NB4 (cell line): ENCODE data around the gene TM2D3.

Source experiments
- DNase-seq: peaks from one replicate; pipeline ENCODE4 v3.0.0; 2010; ENCODE audit warnings: low read depth
- H3K4me3 ChIP-seq: one replicate; pipeline ENCODE4 v1.5.1; 2011; ENCODE audit warnings: mild to moderate bottlenecking, low read depth, low read length, moderate library complexity
- MYC ChIP-seq: IDR thresholded peaks from 2 replicates; pipeline ENCODE4 v1.6.1; 2011; ENCODE audit warnings: low read depth, low read length
- POLR2A ChIP-seq: IDR thresholded peaks from 2 replicates; pipeline ENCODE4 v1.6.1; 2011; ENCODE audit warnings: mild to moderate bottlenecking; ENCODE audit not compliant: insufficient read length; ENCODE audit errors: extremely low read depth
- TF ChIP-seq, protein P1 (sequence below): IDR thresholded peaks from 2 replicates; pipeline ENCODE4 v1.6.1; 2011; ENCODE audit warnings: low read depth, low read length
- TF ChIP-seq, protein P2 (sequence below): IDR thresholded peaks from one replicate; pipeline ENCODE4 v1.5.1; 2012; ENCODE audit warnings: low read depth, low read length

TM2D3 gene, protein sequence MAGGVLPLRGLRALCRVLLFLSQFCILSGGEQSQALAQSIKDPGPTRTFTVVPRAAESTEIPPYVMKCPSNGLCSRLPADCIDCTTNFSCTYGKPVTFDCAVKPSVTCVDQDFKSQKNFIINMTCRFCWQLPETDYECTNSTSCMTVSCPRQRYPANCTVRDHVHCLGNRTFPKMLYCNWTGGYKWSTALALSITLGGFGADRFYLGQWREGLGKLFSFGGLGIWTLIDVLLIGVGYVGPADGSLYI

DNA sequence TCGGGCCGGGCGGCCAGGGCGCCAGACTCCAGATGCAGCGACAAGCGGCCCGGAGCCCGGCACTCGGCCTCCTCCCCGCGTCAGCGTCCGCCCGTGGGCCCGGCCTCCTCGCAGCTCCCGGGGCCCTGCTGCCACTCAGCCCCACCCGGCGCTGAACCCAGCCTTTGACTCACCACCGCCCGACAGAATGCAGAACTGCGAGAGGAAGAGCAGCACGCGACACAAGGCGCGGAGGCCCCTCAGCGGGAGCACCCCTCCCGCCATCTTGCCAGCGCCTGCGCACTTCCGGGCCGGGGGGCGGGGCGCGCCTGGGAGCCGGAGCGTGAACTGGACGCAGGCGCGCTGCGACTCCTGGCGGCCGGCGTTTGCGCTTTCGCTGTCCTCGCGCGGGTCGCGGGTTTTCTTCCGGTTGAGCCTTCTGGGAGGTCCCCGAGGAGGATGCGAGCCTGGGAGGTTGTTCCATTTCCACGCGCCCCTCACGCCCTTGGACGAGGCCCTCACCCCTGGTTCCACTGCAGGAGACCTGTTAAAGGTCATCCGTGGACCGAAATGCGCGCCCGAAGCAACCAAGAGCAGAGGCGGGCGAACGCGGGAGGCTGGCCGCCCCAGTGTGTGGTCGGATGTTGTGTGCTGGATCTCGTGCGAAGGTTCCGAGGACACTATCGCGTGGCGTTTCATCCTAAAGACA, at the start of gene TM2D3:
Gene TM2D3, minus strand, starts transcription at position 284 of the 688 bp plus-strand sequence. Its CDS starts 20 bp downstream, at position 264.
- peak within 1 kb of the TSS; percentile 87 for H3K4me3 ChIP-seq
- peak; percentile 96 for DNase-seq
- TF ChIP-seq, protein P1, sequence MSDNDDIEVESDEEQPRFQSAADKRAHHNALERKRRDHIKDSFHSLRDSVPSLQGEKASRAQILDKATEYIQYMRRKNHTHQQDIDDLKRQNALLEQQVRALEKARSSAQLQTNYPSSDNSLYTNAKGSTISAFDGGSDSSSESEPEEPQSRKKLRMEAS, result peak; percentile 91
- TF ChIP-seq POLR2A (peak; percentile 87), MYC (peak; percentile 94)
- TF ChIP-seq, protein P2, sequence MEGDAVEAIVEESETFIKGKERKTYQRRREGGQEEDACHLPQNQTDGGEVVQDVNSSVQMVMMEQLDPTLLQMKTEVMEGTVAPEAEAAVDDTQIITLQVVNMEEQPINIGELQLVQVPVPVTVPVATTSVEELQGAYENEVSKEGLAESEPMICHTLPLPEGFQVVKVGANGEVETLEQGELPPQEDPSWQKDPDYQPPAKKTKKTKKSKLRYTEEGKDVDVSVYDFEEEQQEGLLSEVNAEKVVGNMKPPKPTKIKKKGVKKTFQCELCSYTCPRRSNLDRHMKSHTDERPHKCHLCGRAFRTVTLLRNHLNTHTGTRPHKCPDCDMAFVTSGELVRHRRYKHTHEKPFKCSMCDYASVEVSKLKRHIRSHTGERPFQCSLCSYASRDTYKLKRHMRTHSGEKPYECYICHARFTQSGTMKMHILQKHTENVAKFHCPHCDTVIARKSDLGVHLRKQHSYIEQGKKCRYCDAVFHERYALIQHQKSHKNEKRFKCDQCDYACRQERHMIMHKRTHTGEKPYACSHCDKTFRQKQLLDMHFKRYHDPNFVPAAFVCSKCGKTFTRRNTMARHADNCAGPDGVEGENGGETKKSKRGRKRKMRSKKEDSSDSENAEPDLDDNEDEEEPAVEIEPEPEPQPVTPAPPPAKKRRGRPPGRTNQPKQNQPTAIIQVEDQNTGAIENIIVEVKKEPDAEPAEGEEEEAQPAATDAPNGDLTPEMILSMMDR, result peak; percentile 44

DNA sequence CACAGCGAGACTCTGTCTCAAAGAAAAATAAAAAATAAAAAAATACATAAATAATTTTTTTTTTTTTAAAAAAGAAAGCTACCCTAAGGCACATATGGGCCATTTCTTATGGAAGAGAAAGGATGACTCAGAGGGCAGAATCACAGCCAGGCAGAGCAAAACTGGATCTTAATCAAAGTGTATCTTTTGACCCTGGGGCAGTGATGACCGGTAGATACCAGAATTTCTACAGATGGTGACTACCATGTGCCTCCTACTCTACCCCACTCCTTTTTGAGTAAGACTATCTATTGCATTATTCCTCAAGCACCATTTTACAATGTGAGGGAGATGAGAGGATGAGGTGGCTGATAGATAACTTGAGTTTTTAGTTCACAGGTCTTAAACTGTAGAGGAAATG, 46.1 kb upstream of the TM2D3 start:
- DNase-seq, result no peak
- H3K4me3 ChIP-seq, result no peak overlapping the region
- no peak for TF ChIP-seq MYC

DNA sequence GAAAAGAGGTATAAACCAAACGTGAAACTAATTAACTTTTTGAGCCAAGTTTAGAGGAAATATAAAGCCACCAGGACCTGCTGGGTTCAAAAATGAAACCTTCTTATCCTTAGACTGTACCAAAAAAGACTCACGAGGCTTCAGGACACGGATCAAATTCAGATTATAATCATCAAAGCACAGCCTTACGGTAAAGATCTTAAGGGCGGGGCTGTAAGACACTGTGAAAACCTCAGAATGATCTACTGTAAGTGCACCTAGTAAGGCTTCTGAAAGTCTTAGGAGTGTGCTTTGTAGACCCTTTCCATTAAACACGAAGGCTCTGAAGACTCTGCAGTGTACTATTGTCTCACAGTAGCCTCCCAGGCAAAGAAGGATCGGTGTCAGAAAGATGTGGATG, 45.3 kb upstream of the TM2D3 start:
- no peak overlapping the region for H3K4me3 ChIP-seq
- no peak for DNase-seq
- TF ChIP-seq MYC, result no peak
- TF ChIP-seq POLR2A, result no peak
- TF ChIP-seq, protein P1, result no peak

GRCh38 chr15:101696829-101697228, 44.6 kb upstream of the TM2D3 start:
- no peak for DNase-seq
- no peak for TF ChIP-seq MYC
- H3K4me3 ChIP-seq, result no peak overlapping the region

DNA sequence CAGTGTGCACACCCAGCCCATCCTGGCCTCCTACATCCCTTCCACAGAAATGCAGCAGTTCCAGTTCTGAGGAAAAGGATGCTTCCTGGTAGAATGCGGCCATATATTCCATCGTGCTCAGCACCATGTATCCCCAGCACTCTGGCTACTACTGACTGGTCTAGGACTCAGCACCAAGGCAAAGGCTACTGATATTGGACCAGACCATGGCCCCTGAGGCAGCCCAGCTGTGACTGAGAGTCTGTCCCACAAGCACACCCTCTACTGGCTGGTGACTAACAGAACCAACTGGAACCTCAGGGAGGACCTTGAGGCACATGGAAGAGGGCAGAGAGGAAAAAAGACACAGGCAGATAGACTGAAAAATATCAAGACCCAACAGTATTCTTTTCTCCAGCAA, 42.1 kb upstream of the TM2D3 start:
- DNase-seq, result no peak
- no peak overlapping the region for H3K4me3 ChIP-seq
- TF ChIP-seq, protein P2, result no peak
- TF ChIP-seq, protein P1, result no peak
- TF ChIP-seq POLR2A, result no peak
- no peak for TF ChIP-seq MYC

DNA sequence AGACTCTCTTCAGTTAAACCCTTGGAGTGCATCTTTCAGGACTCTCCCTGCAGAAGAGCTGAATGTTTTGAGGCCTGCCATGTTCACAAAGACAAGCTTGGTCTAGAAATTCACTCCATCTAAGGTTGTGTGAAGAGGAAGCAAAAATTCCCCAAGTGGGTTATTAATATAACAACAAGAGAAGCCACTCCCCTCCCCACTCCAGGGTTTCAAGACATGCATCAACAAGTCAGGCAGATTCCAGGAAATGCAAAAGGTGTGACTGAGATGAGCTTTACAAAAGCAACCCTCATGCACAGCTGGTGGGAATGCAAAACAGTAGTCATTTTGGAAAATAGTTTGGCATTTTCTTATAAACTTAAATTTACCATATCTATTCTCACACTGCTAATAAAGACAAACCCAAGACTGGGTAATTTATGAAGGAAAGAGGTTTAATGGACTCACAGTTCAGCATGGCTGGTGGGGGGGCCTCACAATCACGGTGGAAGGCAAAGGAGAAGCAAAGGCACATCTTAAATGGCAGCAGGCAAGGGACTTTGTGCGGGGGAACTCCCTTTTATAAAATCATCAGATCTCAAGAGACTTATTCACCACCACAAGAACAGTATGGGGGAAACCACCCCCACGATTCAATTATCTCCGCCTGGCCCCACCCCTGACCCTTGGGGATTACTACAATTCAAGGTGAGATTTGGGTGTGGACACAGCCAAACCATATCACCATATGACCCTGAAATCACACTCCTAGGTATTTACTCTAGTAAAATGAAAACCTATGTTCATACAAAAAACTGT, 40.8 kb upstream of the TM2D3 start:
- TF ChIP-seq, protein P2, result no peak
- TF ChIP-seq, protein P1, result no peak
- TF ChIP-seq MYC (no peak), POLR2A (no peak)

DNA sequence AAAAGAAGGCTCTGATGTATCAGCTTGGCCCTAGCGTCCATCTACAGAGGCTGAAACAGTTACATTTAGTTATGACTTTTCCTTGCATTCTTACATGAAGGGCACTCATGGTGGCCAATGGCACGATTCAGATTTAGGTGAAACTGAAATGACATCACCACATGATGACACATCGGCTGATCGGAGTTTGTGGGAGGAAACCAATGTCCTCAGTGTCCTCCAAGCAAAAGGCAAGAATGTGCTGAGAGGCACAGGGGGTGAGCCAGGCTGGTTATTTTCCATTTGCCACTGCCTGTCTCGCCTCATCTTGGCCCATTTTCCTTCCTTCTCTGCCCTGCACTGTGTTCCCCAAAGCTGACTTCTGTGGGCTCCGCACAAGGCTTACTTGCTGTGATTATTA, 37.7 kb upstream of the TM2D3 start:
- no peak overlapping the region for H3K4me3 ChIP-seq
- peak; percentile 25 for DNase-seq
- TF ChIP-seq, protein P2, result no peak
- no peak for TF ChIP-seq MYC
- TF ChIP-seq, protein P1, result no peak
- no peak for TF ChIP-seq POLR2A

More for the DNA sequence above, 40.8 kb upstream of the TM2D3 start:
- no peak for DNase-seq
- H3K4me3 ChIP-seq, result no peak overlapping the region
